ENCODE measurements around the gene XPO4.
"Not testable (repeated sequence)": the region's sequence is repeated elsewhere in the genome, so short reads cannot be mapped to it uniquely, and the experiment has no call there.

XPO4 gene

GRCh38 chr13:20867408-20867807 is 35.1 kb downstream of the XPO4 start:
- TF ChIP-seq CTCF (IDR thresholded peaks at IDR 0.05; ENCODE audit: low read length, missing control alignments) = no peak
- no peak overlapping the region for H3K4me3 ChIP-seq (replicated peaks; ENCODE audit: low read depth, low read length)
- no peak for DNase-seq (ENCODE audit: low read depth)

GRCh38 chr13:20861666-20862065 is 40.9 kb downstream of the XPO4 start:
- H3K4me3 ChIP-seq (replicated peaks; ENCODE audit: low read depth, low read length); DNase-seq (ENCODE audit: low read depth): not testable (repeated sequence)

- no peak for DNase-seq (ENCODE audit: low read depth)
- no peak for TF ChIP-seq CTCF (IDR thresholded peaks at IDR 0.05; ENCODE audit: low read length, missing control alignments)
- no peak overlapping the region for H3K4me3 ChIP-seq (replicated peaks; ENCODE audit: low read depth, low read length)
These were observed 41.7 kb downstream of the XPO4 start for GRCh38 chr13:20860844-20861243.

GRCh38 chr13:20856650-20857049 is 45.9 kb downstream of the XPO4 start:
- H3K4me3 ChIP-seq (replicated peaks; ENCODE audit: low read depth, low read length) = no peak overlapping the region
- no peak for DNase-seq (ENCODE audit: low read depth)
- no peak for TF ChIP-seq CTCF (IDR thresholded peaks at IDR 0.05; ENCODE audit: low read length, missing control alignments)

DNA sequence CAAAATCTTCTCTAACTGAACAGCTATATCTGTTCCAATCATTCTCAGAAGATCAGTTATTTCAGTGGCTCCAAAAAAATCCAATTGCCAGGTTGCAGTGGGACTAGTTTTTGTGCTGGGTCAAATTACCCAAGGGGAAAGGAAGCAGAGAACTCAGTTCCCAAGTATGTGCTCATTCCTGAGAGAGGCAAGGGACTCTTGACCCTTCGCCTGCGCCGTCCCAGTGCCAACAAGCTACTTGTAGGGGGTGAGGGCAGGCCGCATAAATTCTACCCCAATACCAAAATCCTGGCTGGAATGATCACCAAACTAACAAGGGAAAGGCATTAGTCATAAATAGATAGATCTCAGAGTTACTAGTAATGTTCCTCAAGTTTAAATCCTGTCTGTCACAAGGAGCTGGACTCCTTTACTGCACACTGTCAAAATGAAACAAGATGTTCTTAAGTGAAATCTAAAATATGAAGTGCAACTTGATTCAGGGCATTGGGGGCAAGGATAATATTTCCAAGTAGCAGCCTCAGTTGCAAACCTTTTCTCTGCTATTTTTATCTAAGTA is 50.6 kb downstream of the XPO4 start:
- DNase-seq (ENCODE audit: low read depth) = no peak
- no peak overlapping the region for H3K4me3 ChIP-seq (replicated peaks; ENCODE audit: low read depth, low read length)
- no peak for TF ChIP-seq CTCF (IDR thresholded peaks at IDR 0.05; ENCODE audit: low read length, missing control alignments)

GRCh38 chr13:20848944-20849343 is 53.6 kb downstream of the XPO4 start:
- no peak overlapping the region for H3K4me3 ChIP-seq (replicated peaks; ENCODE audit: low read depth, low read length)
- no peak for DNase-seq (ENCODE audit: low read depth)
- no peak for TF ChIP-seq CTCF (IDR thresholded peaks at IDR 0.05; ENCODE audit: low read length, missing control alignments)

GRCh38 chr13:20848203-20848602 is 54.3 kb downstream of the XPO4 start:
- TF ChIP-seq CTCF (IDR thresholded peaks at IDR 0.05; ENCODE audit: low read length, missing control alignments) = no peak
- DNase-seq (ENCODE audit: low read depth) = no peak
- H3K4me3 ChIP-seq (replicated peaks; ENCODE audit: low read depth, low read length) = no peak overlapping the region
